Stimulated activated CD4-positive, alpha-beta T cell treated with anti-CD3 and anti-CD28 coated beads, Interleukin-1b, Interleukin-23, amount 100 ng/mL, for 4 hours (primary cell): ENCODE measurements around the gene ZFHX2.

Experiments
- DNase-seq, 2 donors: peaks; one replicate each; pipeline ENCODE4 v3.0.0-alpha.2; 2020; ENCODE audit warnings: low read depth in 2 of 2

The ZFHX2 gene

DNA sequence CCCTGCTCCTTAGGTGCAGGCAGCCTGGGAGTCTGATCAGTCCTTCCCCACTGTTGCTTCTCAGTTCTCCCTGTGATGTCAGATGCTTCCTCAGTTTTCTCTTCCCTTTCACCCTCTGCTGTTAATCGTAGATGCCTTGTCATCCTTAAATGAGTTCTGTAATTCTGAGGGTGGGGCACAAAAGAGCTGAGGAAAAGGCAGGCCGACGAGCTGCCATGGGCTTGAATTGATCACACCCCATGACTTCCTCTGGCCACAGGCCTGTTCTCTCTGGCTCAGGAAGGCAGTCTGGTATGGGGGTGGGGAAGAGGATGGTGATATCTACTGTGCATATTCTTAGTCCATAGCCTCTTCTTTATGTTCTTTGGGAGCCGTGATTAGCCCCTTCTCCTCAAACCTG is 21.3 kb upstream of the ZFHX2 start:
- DNase-seq: no peak

DNA sequence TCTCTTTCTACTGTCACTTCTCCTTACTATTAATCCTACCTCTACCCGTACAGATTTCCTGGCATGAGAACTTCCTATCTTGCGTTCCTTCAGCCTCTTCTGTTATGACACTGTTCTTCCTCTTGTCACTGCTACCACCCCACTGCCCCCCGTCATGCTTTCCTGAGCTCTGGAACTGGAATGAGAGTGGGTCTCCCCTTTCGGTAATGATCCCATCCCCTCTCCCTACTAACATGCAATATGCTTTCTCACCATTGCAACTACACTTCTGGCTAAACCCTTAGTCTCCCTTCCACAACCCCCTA is 20.9 kb upstream of the ZFHX2 start:
- DNase-seq: no peak

- DNase-seq: no peak
These were observed 20.3 kb upstream of the ZFHX2 start for GRCh38 chr14:23571701-23572523.

- no peak for DNase-seq
These were observed 19.4 kb upstream of the ZFHX2 start for GRCh38 chr14:23570806-23571483.

DNA sequence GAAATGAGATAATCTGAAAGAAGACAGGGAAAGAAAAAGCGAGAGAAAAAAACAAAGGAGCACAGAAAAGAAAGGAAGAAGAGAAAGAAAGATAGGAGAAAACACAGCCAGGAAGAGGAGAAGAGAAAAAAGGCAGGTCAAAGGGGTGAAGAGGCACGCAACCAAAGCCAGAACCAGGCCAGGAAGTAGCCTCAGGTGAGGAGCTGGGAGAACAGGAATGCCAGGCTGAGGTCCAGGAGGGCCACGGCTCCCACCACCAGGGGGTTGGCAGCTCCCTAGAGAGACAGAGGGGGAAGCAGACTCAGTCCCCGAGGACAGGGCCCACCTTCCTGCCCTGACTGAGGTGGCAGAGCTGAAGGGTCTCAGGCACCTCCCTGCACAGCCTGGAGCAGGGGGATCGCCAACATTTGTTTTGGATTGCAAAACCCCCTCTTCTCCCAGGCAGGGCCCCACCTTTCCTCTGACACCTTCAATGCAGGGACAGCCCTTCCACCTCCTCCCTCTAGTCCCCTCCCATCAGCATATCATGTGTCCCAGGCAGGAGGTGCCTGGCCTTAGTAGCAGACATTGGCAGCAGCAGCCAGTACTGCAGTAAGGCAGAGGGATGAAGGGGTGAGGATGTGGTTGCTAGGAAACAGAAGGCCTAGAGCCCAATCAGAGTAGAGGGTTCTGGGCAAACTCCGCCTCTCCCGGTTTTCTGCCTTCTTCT is 18.0 kb upstream of the ZFHX2 start:
- no peak for DNase-seq

GRCh38 chr14:23568600-23569331 is 17.2 kb upstream of the ZFHX2 start:
- no peak for DNase-seq

- no peak for DNase-seq
These were observed 16.5 kb upstream of the ZFHX2 start for GRCh38 chr14:23568021-23568599.

DNA sequence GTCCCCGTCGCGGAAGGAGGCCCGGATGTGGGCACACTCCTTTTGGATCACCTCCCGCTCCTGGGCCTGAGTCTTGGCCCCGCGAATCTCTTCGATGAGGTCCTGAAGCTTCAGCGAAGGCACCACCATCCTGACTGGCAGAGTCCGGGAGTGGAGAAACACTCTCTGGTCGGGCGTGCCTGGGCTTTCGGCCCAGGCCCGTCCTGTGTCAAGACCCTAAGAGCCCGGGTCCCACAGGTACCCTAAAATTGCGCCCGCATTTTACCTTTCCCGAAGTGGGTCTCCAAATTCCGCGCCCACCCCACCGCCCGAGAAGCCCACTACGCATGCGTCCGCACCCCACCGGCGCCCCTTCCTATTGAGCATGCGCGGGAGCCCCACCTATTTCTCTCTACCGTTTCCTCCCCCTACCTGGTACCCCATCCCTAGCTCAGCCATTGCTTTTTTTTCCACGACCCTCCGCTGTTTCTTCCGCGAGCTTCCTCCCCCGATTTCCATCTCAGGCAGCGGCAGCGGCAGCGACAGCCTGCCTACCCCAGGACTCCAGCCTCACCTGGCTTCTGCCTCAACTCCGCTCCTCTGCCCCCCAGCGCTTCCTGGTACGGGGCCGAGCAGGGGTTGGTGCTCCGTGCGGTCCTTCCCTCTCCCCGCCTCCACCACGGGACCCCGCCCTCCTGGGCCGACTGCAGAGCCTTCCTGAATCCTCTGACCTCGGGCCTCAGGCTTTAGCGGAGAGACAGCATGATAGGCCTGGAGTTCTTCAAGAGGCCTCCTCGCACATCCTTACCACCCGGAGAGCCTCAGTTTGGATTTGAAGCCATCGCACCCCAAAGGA is 15.8 kb upstream of the ZFHX2 start, which contains the start of gene AP1G2:
Gene AP1G2 (minus strand): TSS at position 606 of the 835 bp plus-strand sequence. CDS start 477 bp downstream, at position 129.
- peak; percentile 78 to 85 for DNase-seq

- no peak for DNase-seq
These were observed 15.2 kb upstream of the ZFHX2 start for GRCh38 chr14:23566778-23567185.

GRCh38 chr14:23566112-23566777 is 14.7 kb upstream of the ZFHX2 start:
- no peak for DNase-seq

DNA sequence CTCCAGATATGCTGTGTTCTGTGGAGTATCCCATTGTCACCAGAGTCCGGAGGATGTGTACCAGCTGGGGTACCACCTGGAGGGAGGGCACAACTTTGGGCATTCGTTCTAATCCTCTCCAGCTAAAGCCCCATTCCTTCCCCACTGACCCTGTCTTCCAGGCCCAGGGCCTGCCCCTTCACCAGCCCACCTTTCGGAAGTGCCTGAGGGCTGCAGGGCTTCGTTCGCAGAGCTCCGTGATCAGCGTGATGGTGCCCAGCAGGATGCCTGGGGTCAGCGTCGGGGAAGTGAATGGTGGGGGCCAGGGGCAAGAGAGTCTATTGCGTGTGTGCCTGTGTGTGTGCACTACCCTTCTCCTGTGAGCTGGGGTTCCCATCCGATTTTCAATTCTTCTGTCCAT is 14.1 kb upstream of the ZFHX2 start:
- DNase-seq: no peak

DNA sequence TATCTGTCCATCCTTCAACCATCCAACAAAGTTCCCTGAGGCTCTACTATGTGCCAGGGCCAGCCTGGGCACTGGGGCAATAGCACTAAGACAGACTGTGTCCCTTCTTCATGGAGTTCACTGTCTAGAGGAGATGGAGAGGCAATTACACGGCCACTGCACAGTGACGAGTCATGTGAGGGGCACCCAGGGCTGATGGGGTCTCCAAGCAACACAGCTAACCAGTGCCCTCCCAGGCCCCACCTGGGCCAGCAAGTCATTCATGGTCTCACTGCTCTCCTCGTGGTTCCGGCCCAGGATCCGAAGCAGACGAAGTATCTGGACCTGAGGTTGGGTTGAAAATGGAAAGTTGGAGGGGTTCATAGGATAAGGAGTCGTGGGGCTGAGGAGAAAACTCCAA is 13.3 kb upstream of the ZFHX2 start:
- DNase-seq: no peak

DNA sequence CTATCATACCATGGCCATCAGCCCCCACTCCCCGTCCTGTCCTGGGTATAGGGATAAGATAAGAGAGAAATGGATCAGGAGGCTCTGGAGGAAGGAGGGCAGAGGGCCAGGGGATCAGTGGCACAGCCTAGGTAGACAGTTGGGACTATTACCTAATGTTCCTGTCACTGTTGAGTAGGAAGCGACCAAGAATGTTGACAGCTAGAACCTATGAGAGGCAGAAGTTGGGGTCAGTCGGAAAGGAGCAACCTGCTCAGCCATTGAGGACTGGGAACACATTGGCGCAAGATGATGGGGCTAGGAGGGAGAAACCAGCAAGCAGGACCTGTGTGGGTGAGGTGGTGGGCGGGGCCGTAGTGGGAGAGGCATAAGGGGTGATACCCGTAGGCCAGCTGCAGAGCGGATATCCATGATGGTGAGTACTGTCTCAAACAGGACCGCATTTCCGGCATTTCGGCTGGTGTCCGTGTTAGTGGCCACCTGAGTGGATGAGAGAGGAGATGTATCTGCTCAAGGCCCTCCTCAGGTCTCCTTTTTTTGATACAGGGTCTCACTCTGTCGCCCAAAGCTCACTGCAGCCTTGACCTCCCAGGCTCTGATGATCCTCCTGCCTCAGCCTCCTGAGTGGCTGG is 12.7 kb upstream of the ZFHX2 start:
- no peak for DNase-seq

GRCh38 chr14:23563473-23564180 is 12.1 kb upstream of the ZFHX2 start:
- no peak for DNase-seq

- peak; percentile 48 to 64 for DNase-seq
These were observed 11.4 kb upstream of the ZFHX2 start for GRCh38 chr14:23562822-23563472.

DNA sequence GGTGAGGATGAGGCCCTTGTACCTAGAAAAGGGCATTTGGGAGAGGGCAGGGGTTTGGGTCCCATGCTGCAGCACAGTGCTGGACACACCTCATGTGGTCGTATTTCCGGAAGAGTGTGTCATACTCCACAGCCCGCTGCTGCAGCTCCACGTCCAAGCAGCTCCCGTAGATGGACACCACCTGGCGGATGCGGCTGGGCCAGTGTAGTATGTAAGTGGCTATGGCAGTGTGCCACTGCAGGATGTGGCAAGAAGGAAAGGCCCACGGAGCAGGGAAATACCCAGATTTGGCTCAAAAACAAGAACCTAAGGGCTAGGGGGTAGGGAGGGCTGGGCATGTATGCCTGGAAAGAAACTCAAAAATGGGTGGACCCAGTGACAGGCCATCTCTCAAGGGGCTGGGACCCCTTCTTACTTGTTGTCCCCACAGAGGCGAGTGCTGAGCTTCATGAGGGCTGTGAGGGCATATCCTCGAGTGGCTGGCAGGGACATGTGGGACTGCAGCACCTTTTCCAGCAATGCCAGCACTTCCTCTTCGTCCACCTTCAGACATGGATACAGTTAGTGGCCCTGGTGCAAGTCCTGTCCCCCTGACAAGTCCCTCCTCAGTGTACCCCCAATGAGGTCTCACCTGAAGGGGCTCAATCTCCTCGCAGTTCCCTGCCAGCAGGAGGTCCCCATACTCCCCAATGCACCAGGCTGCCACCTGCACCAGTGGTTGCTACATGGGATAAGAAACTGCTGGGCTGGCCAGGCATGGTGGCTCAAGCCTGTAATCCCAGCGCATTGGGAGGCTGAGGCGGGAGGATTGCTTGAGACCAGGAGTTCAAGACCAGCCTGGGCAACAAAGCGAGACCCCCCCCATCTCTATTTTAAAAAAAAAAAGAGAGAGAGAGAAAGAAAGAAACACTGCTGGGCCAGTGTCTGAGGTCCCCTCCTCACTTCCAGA is 10.6 kb upstream of the ZFHX2 start:
- no peak for DNase-seq

DNA sequence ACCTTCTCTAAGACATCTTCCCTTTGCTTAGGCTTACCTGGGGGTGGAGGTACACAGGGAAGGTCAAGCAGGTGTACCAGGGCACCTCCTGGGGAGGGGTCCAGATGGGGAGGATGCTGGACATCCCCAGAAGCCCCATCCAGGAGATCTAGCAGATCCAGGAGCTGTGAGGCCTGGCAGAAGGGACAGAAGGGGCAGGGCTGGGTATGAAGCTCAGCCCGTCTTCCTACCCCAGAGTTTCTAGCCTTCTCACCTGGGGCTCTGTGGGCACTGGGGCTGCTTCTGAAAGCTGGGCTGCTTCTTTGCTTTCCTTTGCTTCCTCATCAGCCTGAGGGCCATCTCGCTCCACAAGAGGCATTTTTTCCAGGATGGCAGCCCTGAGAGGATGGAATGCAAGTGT is 9.7 kb upstream of the ZFHX2 start:
- DNase-seq: no peak
